Measurements from ENCODE around the gene C11orf24. TPM values are rescaled to one million over a fixed set of nuclear protein-coding genes. Genes with fewer than 3 reads are reported as not detected.

Gene C11orf24
- total and polyA plus RNA-seq, 9 of the 15 experiments (the other 6 are each of a cell fraction or from before 2014, with no cell fraction given): 2.0 to 65.2 (median 32.5) TPM

DNA sequence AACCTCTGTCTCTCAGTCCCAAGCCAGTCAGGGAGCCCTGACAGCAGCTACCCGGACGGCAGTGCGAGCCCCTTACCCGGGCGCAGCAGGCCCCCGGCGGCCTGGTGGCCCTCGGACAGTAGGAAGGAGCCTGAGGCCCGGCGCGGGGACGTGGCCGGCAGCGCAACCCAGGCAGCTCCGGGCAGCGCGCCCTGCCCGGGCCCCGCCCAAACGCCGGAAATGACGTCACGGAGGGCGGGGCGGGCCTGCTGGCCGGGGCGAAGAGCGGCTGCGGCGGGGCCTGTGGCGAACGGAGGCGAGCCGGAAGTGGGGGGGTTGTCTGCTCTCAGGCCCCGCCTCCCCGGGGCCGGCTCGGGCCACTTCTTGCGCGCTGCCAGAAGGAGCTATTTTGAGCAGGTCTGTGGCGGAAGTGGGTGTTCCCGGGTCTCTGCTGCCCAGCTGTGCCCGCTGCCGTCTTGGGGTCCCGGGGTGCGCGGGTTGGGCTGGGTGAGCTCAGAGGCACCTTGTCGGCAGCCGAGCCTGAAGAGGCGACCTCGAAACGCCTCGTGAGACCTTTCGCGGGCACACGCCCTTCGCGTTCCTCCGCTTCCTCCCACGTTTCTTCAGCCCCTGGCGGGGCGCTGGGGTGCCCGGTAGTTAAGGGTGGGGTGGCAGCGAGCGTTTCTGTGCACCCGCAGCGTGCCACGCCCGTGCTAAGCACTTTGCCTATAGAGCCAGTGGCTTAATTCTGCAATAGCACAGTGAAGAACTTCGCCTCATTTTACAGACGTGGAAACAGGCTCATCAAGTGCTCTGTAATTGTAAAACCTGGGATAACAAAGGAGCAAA lies at the start of gene C11orf24 (continued):
- TF ChIP-seq NFIX (CRISPR knock-in tag; IDR thresholded peaks at IDR 0.05; ENCODE audit: low read depth): no peak
- TF ChIP-seq, protein P1, sequence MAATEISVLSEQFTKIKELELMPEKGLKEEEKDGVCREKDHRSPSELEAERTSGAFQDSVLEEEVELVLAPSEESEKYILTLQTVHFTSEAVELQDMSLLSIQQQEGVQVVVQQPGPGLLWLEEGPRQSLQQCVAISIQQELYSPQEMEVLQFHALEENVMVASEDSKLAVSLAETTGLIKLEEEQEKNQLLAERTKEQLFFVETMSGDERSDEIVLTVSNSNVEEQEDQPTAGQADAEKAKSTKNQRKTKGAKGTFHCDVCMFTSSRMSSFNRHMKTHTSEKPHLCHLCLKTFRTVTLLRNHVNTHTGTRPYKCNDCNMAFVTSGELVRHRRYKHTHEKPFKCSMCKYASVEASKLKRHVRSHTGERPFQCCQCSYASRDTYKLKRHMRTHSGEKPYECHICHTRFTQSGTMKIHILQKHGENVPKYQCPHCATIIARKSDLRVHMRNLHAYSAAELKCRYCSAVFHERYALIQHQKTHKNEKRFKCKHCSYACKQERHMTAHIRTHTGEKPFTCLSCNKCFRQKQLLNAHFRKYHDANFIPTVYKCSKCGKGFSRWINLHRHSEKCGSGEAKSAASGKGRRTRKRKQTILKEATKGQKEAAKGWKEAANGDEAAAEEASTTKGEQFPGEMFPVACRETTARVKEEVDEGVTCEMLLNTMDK (IDR thresholded peaks at IDR 0.05; ENCODE audit: borderline replicate concordance, insufficient read depth, low read depth, low read length, poor library complexity, severe bottlenecking): peak; percentile 48
- TF ChIP-seq CXXC5 (CRISPR knock-in tag; IDR thresholded peaks at IDR 0.05): peak; percentile 84
- no peak for TF ChIP-seq NCOA4 (IDR thresholded peaks at IDR 0.05; ENCODE audit: partially characterized antibody)
- TF ChIP-seq, protein P2, sequence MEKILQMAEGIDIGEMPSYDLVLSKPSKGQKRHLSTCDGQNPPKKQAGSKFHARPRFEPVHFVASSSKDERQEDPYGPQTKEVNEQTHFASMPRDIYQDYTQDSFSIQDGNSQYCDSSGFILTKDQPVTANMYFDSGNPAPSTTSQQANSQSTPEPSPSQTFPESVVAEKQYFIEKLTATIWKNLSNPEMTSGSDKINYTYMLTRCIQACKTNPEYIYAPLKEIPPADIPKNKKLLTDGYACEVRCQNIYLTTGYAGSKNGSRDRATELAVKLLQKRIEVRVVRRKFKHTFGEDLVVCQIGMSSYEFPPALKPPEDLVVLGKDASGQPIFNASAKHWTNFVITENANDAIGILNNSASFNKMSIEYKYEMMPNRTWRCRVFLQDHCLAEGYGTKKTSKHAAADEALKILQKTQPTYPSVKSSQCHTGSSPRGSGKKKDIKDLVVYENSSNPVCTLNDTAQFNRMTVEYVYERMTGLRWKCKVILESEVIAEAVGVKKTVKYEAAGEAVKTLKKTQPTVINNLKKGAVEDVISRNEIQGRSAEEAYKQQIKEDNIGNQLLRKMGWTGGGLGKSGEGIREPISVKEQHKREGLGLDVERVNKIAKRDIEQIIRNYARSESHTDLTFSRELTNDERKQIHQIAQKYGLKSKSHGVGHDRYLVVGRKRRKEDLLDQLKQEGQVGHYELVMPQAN (IDR thresholded peaks at IDR 0.05; ENCODE audit: borderline replicate concordance): peak; percentile 76
- 0 out of 2 replicates have a peak, but pooled peaks have one; percentile 7 for TF ChIP-seq ZNF830 (CRISPR knock-in tag; IDR thresholded peaks at IDR 0.05)
- peak; percentile 87 for TF ChIP-seq SP1 (CRISPR knock-in tag; IDR thresholded peaks at IDR 0.05)
- no peak for TF ChIP-seq MED1 (CRISPR knock-in tag; IDR thresholded peaks at IDR 0.05; ENCODE audit: borderline replicate concordance)
- TF ChIP-seq, protein P3, sequence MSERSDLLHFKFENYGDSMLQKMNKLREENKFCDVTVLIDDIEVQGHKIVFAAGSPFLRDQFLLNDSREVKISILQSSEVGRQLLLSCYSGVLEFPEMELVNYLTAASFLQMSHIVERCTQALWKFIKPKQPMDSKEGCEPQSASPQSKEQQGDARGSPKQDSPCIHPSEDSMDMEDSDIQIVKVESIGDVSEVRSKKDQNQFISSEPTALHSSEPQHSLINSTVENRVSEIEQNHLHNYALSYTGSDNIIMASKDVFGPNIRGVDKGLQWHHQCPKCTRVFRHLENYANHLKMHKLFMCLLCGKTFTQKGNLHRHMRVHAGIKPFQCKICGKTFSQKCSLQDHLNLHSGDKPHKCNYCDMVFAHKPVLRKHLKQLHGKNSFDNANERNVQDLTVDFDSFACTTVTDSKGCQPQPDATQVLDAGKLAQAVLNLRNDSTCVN (CRISPR knock-in tag; IDR thresholded peaks at IDR 0.05): no peak
- no peak for TF ChIP-seq CBX8 (IDR thresholded peaks at IDR 0.05; ENCODE audit: borderline replicate concordance, extremely low read depth, low read depth, low read length, poor library complexity, severe bottlenecking)
- TF ChIP-seq, protein P4, sequence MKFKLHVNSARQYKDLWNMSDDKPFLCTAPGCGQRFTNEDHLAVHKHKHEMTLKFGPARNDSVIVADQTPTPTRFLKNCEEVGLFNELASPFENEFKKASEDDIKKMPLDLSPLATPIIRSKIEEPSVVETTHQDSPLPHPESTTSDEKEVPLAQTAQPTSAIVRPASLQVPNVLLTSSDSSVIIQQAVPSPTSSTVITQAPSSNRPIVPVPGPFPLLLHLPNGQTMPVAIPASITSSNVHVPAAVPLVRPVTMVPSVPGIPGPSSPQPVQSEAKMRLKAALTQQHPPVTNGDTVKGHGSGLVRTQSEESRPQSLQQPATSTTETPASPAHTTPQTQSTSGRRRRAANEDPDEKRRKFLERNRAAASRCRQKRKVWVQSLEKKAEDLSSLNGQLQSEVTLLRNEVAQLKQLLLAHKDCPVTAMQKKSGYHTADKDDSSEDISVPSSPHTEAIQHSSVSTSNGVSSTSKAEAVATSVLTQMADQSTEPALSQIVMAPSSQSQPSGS (CRISPR knock-in tag; IDR thresholded peaks at IDR 0.05): peak; percentile 88
- TF ChIP-seq, protein P5, sequence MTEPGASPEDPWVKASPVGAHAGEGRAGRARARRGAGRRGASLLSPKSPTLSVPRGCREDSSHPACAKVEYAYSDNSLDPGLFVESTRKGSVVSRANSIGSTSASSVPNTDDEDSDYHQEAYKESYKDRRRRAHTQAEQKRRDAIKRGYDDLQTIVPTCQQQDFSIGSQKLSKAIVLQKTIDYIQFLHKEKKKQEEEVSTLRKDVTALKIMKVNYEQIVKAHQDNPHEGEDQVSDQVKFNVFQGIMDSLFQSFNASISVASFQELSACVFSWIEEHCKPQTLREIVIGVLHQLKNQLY (CRISPR knock-in tag; conservative IDR thresholded peaks at IDR 0.05): no peak
- TF ChIP-seq MBD2 (IDR thresholded peaks at IDR 0.05; ENCODE audit: borderline replicate concordance, low read depth): peak; percentile 47
- 0 out of 2 replicates have a peak, but pooled peaks have one; percentile 7 for TF ChIP-seq GATAD2B (IDR thresholded peaks at IDR 0.05; ENCODE audit: borderline replicate concordance)
- no peak for TF ChIP-seq ZNF3 (CRISPR knock-in tag; IDR thresholded peaks at IDR 0.05)
- TF ChIP-seq CCNT2 (IDR thresholded peaks at IDR 0.05; ENCODE audit: borderline replicate concordance, extremely low read depth, insufficient read length, low read depth, low read length): peak; percentile 82
- peak; percentile 99 for TF ChIP-seq ATF7 (IDR thresholded peaks at IDR 0.05)
- peak; percentile 32 for TF ChIP-seq NR2C2 (CRISPR knock-in tag; IDR thresholded peaks at IDR 0.05)
- TF ChIP-seq NR2C2 (tag; IDR thresholded peaks at IDR 0.05): no peak; the same call in 1 of the 2 replicates
